ENCODE results near the gene IGFL2. TPM values are rescaled to one million over a fixed set of nuclear protein-coding genes. Genes with fewer than 3 reads are reported as not detected.

Gene IGFL2
- total and polyA plus RNA-seq, 9 of the 15 experiments (the other 6 are each of a cell fraction or from before 2014, with no cell fraction given): 0.42 to 1.7 (median 0.75) TPM; not detected in 2

DNA sequence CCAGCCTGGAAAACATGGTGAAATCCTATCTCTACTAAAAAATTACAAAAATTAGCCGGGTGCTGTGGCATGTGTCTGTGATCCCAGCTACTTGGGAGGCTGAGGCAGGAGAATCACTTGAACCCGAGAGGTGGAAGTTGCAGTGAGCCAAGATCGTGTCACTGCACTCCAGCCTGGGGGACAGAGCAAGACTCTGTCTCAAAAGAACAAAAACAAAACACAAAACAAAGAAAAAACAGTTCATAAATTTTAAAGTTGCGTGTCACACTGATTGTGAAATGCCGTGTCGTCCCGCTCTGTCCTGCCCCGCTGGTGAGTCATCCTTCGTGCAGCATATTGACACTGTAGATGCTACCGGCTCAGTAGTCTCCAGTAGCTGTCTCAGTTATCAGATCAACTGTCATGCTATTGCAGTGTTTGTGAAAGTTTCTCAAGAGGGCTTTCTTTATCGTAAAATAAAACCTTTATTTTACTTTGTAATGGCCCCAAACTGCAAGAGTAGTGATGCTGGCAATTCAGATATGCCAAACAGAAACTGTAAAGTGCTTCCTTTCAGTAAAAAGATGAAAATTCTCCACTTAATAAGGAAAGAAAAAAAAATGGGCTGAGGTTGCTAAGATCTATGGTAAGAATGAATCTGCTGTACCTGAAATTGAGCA, 45.1 kb downstream of the IGFL2 start (continued):
- TF ChIP-seq, protein P1, sequence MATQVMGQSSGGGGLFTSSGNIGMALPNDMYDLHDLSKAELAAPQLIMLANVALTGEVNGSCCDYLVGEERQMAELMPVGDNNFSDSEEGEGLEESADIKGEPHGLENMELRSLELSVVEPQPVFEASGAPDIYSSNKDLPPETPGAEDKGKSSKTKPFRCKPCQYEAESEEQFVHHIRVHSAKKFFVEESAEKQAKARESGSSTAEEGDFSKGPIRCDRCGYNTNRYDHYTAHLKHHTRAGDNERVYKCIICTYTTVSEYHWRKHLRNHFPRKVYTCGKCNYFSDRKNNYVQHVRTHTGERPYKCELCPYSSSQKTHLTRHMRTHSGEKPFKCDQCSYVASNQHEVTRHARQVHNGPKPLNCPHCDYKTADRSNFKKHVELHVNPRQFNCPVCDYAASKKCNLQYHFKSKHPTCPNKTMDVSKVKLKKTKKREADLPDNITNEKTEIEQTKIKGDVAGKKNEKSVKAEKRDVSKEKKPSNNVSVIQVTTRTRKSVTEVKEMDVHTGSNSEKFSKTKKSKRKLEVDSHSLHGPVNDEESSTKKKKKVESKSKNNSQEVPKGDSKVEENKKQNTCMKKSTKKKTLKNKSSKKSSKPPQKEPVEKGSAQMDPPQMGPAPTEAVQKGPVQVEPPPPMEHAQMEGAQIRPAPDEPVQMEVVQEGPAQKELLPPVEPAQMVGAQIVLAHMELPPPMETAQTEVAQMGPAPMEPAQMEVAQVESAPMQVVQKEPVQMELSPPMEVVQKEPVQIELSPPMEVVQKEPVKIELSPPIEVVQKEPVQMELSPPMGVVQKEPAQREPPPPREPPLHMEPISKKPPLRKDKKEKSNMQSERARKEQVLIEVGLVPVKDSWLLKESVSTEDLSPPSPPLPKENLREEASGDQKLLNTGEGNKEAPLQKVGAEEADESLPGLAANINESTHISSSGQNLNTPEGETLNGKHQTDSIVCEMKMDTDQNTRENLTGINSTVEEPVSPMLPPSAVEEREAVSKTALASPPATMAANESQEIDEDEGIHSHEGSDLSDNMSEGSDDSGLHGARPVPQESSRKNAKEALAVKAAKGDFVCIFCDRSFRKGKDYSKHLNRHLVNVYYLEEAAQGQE (IDR thresholded peaks at IDR 0.05; ENCODE audit: borderline replicate concordance): peak; percentile 13; the same call in 1 of the 2 replicates
- TF ChIP-seq, protein P1 (CRISPR knock-in tag; IDR thresholded peaks at IDR 0.05; ENCODE audit: low read depth): no peak
- TF ChIP-seq ESRRB (CRISPR knock-in tag; IDR thresholded peaks at IDR 0.05; ENCODE audit: borderline replicate concordance) (no peak), ZNF586 (CRISPR knock-in tag; conservative IDR thresholded peaks at IDR 0.05) (no peak), KAT2B (IDR thresholded peaks at IDR 0.05; ENCODE audit: low read depth, low read length) (no peak), POLR2AphosphoS2 (IDR thresholded peaks at IDR 0.05; ENCODE audit: low read length) (peak; percentile 46; the same call in 1 of the 2 replicates), ZSCAN32 (CRISPR knock-in tag; IDR thresholded peaks at IDR 0.05) (0 out of 2 replicates have a peak, but pooled peaks have one; percentile 10), HNRNPUL1 (IDR thresholded peaks at IDR 0.05; ENCODE audit: low read length) (no peak), SMC3 (conservative IDR thresholded peaks at IDR 0.05; ENCODE audit: insufficient read depth, low read depth, low read length) (no peak), POLR2H (tag; IDR thresholded peaks at IDR 0.05; ENCODE audit: low read depth) (peak; percentile 74), RHOXF2B (CRISPR knock-in tag; conservative IDR thresholded peaks at IDR 0.05) (no peak), SIN3A (IDR thresholded peaks at IDR 0.05; ENCODE audit: borderline replicate concordance in 2 of 2, control insufficient read depth in 1 of 2, low read depth in 2 of 2, low read length in 2 of 2) (no peak), FOXP1 (CRISPR knock-in tag; IDR thresholded peaks at IDR 0.05) (no peak)
- TF ChIP-seq, protein P2, sequence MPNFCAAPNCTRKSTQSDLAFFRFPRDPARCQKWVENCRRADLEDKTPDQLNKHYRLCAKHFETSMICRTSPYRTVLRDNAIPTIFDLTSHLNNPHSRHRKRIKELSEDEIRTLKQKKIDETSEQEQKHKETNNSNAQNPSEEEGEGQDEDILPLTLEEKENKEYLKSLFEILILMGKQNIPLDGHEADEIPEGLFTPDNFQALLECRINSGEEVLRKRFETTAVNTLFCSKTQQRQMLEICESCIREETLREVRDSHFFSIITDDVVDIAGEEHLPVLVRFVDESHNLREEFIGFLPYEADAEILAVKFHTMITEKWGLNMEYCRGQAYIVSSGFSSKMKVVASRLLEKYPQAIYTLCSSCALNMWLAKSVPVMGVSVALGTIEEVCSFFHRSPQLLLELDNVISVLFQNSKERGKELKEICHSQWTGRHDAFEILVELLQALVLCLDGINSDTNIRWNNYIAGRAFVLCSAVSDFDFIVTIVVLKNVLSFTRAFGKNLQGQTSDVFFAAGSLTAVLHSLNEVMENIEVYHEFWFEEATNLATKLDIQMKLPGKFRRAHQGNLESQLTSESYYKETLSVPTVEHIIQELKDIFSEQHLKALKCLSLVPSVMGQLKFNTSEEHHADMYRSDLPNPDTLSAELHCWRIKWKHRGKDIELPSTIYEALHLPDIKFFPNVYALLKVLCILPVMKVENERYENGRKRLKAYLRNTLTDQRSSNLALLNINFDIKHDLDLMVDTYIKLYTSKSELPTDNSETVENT (CRISPR knock-in tag; IDR thresholded peaks at IDR 0.05): no peak
- TF ChIP-seq, protein P3, sequence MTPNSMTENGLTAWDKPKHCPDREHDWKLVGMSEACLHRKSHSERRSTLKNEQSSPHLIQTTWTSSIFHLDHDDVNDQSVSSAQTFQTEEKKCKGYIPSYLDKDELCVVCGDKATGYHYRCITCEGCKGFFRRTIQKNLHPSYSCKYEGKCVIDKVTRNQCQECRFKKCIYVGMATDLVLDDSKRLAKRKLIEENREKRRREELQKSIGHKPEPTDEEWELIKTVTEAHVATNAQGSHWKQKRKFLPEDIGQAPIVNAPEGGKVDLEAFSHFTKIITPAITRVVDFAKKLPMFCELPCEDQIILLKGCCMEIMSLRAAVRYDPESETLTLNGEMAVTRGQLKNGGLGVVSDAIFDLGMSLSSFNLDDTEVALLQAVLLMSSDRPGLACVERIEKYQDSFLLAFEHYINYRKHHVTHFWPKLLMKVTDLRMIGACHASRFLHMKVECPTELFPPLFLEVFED (CRISPR knock-in tag; conservative IDR thresholded peaks at IDR 0.05): 0 out of 2 replicates have a peak, but pooled peaks have one; percentile 6
- TF ChIP-seq, protein P4, sequence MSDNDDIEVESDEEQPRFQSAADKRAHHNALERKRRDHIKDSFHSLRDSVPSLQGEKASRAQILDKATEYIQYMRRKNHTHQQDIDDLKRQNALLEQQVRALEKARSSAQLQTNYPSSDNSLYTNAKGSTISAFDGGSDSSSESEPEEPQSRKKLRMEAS (CRISPR knock-in tag; IDR thresholded peaks at IDR 0.05): no peak

Measured in K562 (cell line).